Lower lobe of right lung (tissue), 2 donors: ENCODE measurements around the gene IFITM5. TPM values are rescaled to one million over a fixed set of nuclear protein-coding genes. Genes with fewer than 3 reads are reported as not detected.
"Not testable (repeated sequence)": the region's sequence is repeated elsewhere in the genome, so short reads cannot be mapped to it uniquely, and the experiment has no call there.

Source experiments
- ATAC-seq, 2 donors: fragments of 200-7000 bp; cut with Tn5 transposase; one replicate each; pipeline ENCODE4 v1.9.1; 2020 to 2022; ENCODE audit warnings: mild to moderate bottlenecking in 2 of 2, moderate library complexity in 2 of 2
- DNase-seq: peaks from one replicate; pipeline ENCODE4 v3.0.0-alpha.2; 2020
- H3K27ac ChIP-seq: fragments of 200-600 bp; one replicate; pipeline ENCODE4 v1.8.0; 2022
- H3K27me3 ChIP-seq: fragments of 200-600 bp; one replicate; pipeline ENCODE4 v1.8.0; 2022; ENCODE audit warnings: low read depth
- H3K36me3 ChIP-seq: fragments of 200-600 bp; one replicate; pipeline ENCODE4 v1.8.0; 2022; ENCODE audit warnings: mild to moderate bottlenecking
- H3K4me1 ChIP-seq: fragments of 200-600 bp; one replicate; pipeline ENCODE4 v1.8.0; 2022
- H3K4me3 ChIP-seq: fragments of 200-600 bp; one replicate; pipeline ENCODE4 v1.8.0; 2022; ENCODE audit warnings: mild to moderate bottlenecking
- H3K9me3 ChIP-seq: fragments of 200-600 bp; one replicate; pipeline ENCODE4 v1.8.0; 2022
- intact Hi-C: fragments of 100-400 bp; cut with DNase I; formaldehyde crosslinking; loops from one replicate; pipeline ENCODE4 v1.11.0; 2022
- total RNA-seq: library from RNA; stranded (reverse); fragmentation: NEBNext Ultra II Directional; extraction: Animal tissue kit (Norgen Biotek cat#: 25700); gene quantifications from one replicate; pipeline ENCODE4 v1.2.1, GENCODE V29; 2021
- TF ChIP-seq, protein P1 (sequence below): fragments of 200-600 bp; IDR thresholded peaks from one replicate; pipeline ENCODE4 v1.8.0; 2022; ENCODE audit warnings: antibody characterized with exemption, mild to moderate bottlenecking
- donor health status: DM: no; HTN: yes; CAD: no; lungs with severe emphysema.

The IFITM5 gene
- total RNA-seq, 1 donor from 2014 or later, result not detected

DNA sequence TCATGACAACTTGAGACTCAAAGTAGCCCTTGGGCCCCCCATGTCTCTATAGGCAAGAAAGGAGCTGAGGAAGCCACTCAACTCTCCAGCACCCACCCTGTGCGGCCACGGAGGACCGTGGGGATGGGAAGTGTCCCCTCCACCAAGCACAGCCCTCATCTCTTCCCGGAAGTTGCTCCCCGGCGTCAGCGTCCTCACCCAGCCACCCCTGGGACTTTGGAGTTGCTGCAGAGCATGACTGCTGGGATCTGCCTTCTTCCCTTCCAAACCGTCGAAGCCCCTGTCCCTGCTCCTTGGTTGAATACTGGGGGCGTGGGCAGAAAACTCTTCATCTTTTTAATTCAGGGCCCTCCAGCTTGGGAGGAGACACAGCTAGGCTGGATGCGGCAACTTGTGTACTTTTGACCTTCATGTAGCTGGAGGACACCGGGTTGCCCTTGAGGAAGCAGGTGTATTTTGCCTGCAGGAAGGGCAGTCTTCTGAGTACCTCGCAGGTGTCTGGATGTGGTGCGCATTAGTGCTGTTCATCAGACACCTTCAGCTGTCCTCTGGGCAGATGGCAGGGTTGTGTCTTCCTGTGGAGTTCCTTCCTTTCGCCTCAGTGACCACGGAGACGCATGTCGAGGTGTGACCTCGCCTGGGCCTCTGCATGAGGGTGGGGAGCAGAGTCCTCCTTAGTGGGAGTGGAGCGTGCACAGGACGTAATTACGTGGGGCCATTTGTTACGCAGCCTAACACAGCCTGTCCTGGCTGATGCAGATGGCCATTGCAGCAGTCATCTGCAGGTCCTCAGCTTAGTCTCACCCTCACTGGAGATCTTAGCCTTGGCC lies 33.5 kb upstream of the IFITM5 start:
- TF ChIP-seq, protein P1, sequence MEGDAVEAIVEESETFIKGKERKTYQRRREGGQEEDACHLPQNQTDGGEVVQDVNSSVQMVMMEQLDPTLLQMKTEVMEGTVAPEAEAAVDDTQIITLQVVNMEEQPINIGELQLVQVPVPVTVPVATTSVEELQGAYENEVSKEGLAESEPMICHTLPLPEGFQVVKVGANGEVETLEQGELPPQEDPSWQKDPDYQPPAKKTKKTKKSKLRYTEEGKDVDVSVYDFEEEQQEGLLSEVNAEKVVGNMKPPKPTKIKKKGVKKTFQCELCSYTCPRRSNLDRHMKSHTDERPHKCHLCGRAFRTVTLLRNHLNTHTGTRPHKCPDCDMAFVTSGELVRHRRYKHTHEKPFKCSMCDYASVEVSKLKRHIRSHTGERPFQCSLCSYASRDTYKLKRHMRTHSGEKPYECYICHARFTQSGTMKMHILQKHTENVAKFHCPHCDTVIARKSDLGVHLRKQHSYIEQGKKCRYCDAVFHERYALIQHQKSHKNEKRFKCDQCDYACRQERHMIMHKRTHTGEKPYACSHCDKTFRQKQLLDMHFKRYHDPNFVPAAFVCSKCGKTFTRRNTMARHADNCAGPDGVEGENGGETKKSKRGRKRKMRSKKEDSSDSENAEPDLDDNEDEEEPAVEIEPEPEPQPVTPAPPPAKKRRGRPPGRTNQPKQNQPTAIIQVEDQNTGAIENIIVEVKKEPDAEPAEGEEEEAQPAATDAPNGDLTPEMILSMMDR, result no peak
- DNase-seq, result no peak
- H3K4me1 ChIP-seq, result peaks cover 18% of the 10 kb centered on the region
- H3K9me3 ChIP-seq, result no peaks in the 10 kb centered on the region
- no peak overlapping the region for H3K27ac ChIP-seq
- no peaks in the 10 kb centered on the region for H3K36me3 ChIP-seq
- no peak overlapping the region for H3K4me3 ChIP-seq
- intact Hi-C loops, result no loop called here
- no peaks in the 10 kb centered on the region for H3K27me3 ChIP-seq
- ATAC-seq, result peak in 1 of 2 donors; percentile 14

DNA sequence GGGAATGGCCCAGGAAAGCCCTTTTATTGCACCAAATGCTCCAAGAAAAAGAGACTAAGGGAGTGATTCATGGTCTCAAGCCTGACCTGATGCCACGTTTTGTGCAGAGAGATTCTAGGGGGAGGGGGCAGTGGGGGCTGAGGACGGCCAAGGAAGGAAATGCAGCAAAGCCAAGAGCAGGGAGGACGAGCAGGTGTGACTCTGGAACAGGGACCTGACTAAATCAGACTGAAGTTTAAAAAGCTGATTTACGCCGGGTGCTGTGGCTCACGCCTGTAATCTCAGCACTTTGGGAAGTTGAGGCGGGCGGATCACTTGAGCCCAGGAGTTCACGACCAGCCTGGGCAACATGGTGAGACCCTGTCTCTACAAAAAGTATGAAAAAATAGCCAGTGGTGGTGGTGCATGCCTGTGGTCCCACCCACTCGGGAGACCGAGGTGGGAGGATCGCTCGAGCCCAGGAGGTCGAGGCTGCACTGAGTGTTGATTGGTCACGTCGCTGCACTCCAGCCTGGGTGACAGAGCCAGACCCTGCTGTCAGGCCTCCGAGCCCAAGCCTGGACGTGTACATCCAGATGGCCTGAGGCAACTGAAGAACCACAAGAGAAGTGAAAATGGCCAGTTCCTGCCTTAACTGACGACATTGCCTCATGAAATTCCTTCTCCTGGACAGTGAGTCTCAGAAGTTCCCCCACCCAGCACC lies 32.2 kb upstream of the IFITM5 start:
- no peak for ATAC-seq
- no peaks in the 10 kb centered on the region for H3K36me3 ChIP-seq
- no peaks in the 10 kb centered on the region for H3K9me3 ChIP-seq
- no peak overlapping the region for H3K27ac ChIP-seq
- intact Hi-C loops, result no loop called here
- H3K4me3 ChIP-seq, result no peak overlapping the region
- DNase-seq, result no peak
- H3K4me1 ChIP-seq, result peaks cover 29% of the 10 kb centered on the region
- no peaks in the 10 kb centered on the region for H3K27me3 ChIP-seq
- TF ChIP-seq, protein P1, result no peak

DNA sequence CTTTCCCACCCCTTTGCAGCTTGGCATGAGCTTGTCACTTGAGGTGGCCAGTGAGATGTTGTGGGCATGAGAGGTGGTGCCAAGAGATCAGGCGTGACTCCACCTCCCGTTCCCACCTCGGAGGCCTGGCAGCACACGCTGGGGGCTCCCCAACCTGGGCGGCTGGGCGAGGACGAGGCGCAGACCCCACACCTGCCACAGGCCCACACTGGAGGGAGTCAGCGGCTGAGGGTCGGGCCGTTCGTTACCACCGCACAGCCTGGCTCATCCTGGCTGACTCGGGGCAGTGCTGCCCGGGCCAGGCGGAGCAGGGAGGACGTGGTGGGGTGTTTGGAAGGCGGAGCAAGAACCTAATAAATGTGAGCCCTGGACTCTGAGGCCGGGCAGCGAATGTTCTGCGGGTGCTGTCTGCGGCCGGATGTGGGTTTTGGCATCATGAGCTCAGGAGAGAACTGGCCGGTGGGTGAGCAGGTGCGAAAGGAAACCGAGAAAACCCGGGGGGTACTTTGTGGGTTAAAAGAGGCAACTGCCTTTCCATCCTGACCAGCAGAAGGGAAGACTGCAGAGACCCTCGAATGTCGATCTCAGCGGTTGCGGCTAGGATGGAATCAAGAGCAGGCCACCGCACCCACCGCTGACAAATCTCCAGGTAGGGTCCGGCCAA lies 31.5 kb upstream of the IFITM5 start:
- Histone ChIP-seq H3K9me3 (no peaks in the 10 kb centered on the region), H3K4me3 (no peak overlapping the region), H3K27me3 (no peaks in the 10 kb centered on the region), H3K36me3 (no peaks in the 10 kb centered on the region), H3K27ac (no peak overlapping the region), H3K4me1 (peaks cover 29% of the 10 kb centered on the region)
- intact Hi-C loops, result no loop called here
- no peak for ATAC-seq
- no peak for DNase-seq
- TF ChIP-seq, protein P1, result no peak

DNA sequence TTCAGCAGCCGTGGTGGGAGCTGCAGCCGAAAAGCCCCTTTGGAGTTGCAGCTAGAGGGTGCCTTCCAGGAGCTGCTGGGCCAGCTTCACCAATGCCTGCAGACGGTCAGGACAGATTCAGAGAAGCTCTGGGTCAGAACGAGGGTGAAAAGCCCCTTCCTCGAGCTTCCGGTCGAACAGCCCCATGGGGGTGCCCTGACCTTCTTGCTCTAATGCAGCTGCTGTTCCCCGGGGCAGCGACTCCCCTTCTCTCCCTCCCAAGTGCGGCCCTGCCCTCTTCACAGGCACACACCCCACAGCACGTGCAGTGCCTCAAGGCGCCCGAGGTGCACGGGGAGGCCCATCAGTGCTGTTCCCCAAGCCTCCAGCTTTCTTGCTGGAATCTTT lies 31.0 kb upstream of the IFITM5 start:
- Histone ChIP-seq H3K36me3 (no peaks in the 10 kb centered on the region), H3K4me1 (peaks cover 29% of the 10 kb centered on the region), H3K27me3 (no peaks in the 10 kb centered on the region), H3K27ac (no peak overlapping the region), H3K4me3 (no peak overlapping the region), H3K9me3 (no peaks in the 10 kb centered on the region)
- intact Hi-C loops, result no loop called here
- ATAC-seq (no peak), DNase-seq (no peak)
- TF ChIP-seq, protein P1, result no peak

DNA sequence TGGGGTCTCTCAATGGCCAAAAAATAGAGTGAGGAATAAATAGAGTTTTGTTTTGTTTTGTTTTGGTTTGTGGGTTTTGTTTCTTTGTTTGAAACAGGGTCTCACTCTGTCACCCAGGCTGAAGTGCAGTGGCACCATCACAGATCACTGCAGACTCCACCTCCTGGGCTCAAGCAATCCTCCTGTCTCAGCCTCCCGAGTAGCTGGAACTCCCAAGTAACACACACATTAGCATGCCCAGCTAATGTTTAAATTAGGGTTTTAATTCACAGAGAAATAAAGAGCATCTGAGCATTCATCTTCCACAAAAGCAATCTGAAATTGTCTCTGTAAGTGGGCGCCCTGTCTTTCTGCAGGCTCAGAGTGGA lies 30.5 kb upstream of the IFITM5 start:
- intact Hi-C loops, result no loop called here
- ATAC-seq (no peak), DNase-seq (no peak)
- H3K27me3 ChIP-seq, result no peaks in the 10 kb centered on the region
- TF ChIP-seq, protein P1, result no peak
- no peak overlapping the region for H3K27ac ChIP-seq
- no peaks in the 10 kb centered on the region for H3K9me3 ChIP-seq
- H3K4me3 ChIP-seq, result no peak overlapping the region
- no peaks in the 10 kb centered on the region for H3K36me3 ChIP-seq
- H3K4me1 ChIP-seq, result peaks cover 31% of the 10 kb centered on the region

DNA sequence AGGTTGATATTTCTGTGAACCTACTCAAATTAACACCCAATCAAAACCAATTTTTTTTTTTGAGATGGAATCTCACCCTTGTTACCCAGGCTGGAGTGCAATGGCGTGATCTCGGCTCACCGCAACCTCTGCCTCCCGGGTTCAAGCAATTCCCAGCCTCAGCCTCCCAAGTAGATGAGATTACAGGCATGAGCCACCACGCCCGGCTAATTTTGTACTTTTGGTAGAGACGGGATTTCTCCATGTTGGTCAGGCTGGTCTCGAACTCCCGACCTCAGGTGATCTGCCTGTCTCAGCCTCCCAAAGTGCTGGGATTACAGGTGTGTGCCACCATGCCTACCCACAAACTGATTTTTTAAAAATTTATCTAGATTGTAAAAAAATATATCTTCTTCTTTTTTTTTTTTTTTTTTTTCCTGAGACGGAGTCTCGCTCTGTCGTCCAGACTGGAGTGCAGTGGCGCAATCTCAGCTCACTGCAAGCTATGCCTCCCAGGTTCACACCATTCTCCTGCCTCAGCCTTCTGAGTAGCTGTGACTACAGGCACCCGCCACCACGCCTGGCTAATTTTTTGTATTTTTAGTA lies 29.3 kb upstream of the IFITM5 start:
- H3K36me3 ChIP-seq, H3K4me3 ChIP-seq, H3K9me3 ChIP-seq, intact Hi-C loops, H3K27me3 ChIP-seq, DNase-seq, ATAC-seq, H3K27ac ChIP-seq: not testable (repeated sequence)
- peaks cover 41% of the 10 kb centered on the region for H3K4me1 ChIP-seq
